GM19238 (cell line): ENCODE data around the gene KDM4C.

ENCODE experiments used
- DNase-seq: peaks from one replicate; pipeline ENCODE4 v3.0.0; 2011; ENCODE audit warnings: low spot score; ENCODE audit not compliant: insufficient read length

The KDM4C gene

DNA sequence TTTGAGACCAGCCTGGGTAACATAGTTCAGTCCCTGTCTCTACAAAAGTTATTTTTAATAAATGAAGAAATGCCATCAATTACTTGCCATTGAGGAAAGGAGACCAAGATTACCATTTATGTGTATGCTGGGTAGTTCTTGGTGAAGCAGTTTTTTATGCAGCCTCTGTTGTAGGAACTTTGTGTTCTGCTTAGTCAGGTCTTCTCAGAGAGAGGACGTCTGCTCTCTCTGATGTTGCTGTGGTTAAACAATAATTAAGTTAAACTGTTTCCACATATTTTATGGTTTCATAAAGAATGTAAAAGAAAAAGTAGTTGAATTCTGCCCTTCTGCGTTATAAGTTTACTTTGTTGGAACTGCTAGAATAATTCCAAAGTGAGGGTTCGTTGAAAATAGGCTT is 210.5 kb downstream of the KDM4C start:
- DNase-seq: no peak

DNA sequence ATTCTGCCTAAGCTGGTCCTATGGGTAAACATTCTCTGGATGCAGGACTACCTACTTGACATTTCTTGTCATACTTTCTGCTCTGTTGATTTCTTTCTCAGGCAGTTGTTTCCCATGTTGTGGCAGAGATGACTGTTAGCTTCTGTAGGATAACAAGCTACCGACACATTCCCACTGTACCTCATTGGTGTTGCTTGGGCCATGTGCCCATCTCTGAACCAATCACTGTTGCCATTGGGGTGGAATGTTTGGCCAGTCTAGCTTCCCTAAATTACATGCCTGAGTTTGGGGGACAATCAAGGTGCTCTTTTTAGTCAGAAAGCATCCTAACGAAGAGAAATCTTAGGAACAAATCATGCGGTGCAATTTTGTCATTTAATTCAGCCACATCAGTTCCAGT is 212.0 kb downstream of the KDM4C start:
- no peak for DNase-seq

- no peak for DNase-seq
Observed at GRCh38 chr9:6973089-6973488, 215.3 kb downstream of the KDM4C start.

- DNase-seq: peak; percentile 30
Observed at GRCh38 chr9:6973762-6974161, 216.0 kb downstream of the KDM4C start.

GRCh38 chr9:6975198-6975597 is 217.4 kb downstream of the KDM4C start:
- DNase-seq: no peak

- no peak for DNase-seq
Observed at GRCh38 chr9:6977761-6978160, 220.0 kb downstream of the KDM4C start.

GRCh38 chr9:6978591-6978990 is 220.8 kb downstream of the KDM4C start:
- no peak for DNase-seq

- DNase-seq: no peak
Observed at GRCh38 chr9:6984941-6985578, 227.3 kb downstream of the KDM4C start.

DNA sequence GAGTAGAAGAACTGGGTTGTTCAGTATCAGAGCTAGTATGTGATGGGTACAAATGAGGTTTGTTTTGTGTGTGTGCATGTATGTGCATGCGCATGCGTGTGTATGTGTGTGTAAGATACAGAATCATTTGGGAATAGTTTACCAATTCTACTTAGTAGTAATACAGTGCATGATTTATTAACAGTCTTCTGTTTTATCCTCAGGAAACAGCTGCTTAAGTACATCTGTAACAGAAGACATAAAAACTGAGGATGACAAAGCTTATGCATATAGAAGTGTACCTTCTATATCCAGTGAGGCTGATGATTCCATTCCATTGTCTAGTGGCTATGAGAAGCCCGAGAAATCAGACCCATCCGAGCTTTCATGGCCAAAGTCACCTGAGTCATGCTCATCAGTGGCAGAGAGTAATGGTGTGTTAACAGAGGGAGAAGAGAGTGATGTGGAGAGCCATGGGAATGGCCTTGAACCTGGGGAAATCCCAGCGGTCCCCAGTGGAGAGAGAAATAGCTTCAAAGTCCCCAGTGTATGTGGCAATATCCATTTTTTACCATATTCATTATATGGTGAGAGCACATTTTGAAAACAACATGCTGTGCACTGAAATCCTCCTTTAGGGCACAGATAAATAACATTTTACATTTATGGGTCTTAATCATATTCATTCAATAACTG is 228.5 kb downstream of the KDM4C start:
- DNase-seq: no peak

DNA sequence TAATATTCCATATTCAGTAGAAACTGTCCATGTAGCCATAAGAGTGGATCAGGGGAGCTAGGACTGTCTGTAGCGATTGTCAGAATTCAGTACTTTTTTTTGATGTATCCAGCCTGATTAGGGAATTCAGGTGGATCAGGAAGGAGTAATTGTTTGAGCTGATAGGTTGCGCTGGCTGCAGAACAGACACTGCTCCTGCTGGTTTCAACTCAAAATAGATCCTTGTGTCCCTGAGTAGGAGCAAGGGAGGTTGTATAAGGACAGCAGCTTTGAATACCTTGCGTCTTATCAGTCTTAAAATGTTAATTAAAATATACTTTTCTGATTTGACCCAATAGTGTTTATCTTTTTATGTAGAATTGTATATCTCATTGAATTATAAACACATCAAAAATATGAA is 229.6 kb downstream of the KDM4C start:
- no peak for DNase-seq

DNA sequence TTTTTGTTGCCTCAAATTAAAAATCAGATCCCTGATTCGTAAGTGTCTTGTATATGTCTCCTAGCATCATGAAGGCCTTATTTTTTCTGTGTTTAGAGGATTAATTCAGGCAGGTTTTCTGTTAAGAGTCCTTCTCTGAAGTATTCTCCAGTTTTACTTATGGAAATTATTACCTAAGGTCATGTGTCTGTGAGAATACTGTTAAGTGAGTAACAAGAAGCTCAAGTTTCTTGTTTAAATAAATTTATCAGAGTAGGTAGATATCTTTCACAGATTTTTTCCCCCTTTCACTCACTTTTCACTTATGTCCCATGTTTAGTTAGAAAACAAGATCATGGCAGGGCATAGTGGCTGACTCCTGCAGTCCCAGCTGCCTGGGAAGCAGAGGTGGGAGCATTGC is 233.6 kb downstream of the KDM4C start:
- no peak for DNase-seq

- no peak for DNase-seq
Observed at GRCh38 chr9:6996061-6996854, 238.5 kb downstream of the KDM4C start.

DNA sequence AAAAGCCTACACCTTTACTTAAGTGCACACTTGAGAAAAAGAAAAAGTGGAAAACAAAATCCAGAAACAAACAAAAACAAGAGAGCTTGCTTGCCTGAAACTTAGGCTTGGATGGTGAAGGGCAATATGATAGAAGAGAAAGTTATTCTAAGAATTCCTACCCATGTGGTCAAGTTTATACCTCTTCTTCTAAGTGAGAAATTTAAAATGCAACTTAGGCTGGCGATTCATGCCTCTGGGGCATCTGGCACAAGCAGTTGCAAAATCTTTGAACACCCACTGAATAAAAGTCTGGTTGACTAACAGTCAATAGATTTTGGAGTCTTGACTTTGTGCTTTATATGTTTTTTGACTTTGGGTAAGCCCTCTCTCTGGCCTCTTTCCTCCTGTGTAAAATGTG is 239.6 kb downstream of the KDM4C start:
- no peak for DNase-seq

GRCh38 chr9:6999794-7000193 is 242.0 kb downstream of the KDM4C start:
- no peak for DNase-seq

DNA sequence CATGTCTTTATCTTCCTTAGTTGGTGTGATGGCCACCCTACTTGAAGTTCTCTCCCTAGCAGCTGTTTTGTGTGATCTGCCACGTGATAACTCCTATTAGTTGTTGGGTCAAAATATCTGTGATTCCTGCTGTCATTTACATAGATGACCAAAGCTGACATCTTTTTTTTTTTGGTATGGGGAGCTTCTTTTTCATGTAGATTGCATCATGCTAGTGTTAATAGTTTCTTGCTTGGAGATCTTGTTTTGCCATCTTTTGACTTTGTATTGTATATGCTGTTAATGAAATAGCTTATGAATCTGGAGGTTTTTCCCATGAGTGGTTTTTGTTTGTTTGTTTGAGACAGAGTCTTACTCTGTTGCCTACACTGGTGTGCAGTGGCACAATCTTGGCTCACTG is 243.8 kb downstream of the KDM4C start:
- no peak for DNase-seq

GRCh38 chr9:7003861-7004260 is 246.1 kb downstream of the KDM4C start:
- DNase-seq: no peak

DNA sequence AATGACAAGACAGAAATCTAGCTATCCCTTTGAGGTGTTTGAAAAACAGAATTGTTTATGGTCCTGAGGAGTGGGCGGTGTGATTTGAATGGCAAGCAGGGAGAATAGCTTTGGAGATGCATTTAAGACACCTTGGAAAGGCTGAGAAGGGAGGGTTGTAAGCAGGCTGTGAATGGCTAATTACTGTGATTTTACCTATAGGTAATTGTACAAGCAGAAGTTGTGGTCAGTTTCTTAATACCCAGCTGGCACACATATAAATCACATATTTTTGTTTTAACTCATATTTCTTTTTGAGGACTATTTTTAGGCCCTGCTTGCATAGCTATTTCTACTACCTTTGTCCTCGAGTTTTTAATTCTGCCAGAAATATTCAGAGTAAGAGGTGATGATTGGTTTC is 248.6 kb downstream of the KDM4C start:
- no peak for DNase-seq

DNA sequence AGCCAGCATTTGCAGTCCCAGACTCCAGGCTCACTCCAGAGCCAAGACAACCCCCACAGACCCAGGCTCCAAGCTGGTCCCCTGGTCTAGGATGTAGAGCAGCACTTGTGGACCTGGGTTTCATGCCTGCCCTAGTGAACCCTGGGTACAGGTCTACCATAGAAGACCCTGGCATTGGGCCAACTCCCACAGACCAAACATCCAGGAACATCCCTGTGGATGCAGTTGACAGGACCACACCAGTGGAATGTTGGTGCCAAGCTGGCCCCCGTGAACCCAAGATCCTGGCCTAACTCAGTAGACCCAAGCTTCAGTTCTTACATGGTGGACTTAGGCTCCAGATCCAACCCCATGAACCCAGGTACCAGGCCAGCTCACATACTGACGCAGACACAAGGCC is 250.6 kb downstream of the KDM4C start:
- DNase-seq: no peak

DNA sequence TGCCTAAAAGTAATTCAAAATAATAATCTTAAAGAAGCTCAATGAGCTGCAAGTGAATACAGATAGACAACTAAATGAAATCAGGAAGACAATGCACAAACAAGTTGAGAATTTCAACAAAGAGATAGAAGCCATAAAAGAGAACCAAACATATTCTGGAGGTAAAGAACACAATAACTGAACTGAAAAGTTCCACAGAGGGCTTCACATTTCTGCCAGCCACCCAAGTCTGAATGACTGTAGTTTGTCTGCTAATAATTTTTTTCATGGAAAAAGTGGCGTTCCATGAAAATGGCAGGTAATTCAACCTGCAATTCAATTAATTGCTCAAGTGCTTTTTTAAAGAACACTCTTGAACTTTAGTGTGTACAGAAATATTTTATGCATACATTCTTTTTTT is 251.3 kb downstream of the KDM4C start:
- no peak for DNase-seq

DNA sequence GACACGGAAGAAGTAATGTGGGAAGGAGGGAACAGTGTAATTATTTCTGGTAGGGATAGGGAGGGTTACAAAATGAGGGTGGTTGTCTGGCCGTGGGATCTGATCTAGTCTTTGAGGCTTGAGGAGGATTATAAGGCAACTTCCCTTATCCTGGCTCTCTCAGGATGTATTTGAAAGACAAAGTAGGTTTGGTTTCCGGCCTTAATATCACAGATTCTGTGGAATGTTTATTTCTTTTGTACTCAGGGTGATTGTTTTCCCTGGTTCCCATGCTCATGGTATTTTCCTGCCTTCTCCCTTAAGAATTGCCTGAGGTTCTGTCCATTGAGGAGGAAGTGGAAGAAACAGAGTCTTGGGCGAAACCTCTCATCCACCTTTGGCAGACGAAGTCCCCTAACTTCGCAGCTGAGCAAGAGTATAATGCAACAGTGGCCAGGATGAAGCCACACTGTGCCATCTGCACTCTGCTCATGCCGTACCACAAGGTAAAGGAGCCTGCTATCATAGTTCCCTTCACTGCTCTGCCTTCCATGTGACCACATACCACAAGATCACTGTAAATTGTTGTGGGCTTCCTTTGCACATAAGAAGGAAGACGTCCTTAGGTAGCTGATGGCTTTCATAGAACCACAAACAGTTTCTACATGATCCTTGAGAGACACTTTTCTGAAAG is 253.8 kb downstream of the KDM4C start:
- DNase-seq: no peak

GRCh38 chr9:7027996-7028395 is 270.2 kb downstream of the KDM4C start:
- no peak for DNase-seq

DNA sequence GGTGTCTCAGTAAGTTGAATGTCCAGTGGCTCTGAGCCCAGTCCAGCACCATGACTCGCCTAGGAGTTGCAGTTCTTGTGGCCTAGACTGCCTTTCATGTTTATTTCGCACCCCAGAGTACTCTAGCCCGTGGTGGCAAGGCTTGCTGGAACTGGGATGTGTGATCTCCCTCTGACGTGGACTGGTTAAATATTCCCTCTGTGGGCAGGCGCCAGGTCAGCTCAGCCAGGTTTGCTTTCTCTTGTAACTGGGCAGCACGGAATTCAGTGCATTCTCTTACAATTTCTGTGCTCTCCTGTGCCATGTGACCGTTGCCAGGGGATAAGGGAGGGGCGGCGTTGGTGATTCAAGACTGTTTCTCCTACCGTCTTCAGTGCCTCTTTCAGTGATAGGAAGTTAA is 270.8 kb downstream of the KDM4C start:
- DNase-seq: no peak
